ENCODE results near the gene C1RL.

Gene C1RL

GRCh38 chr12:7091171-7091570 is 17.8 kb downstream of the C1RL start:
- DNase-seq, result no peak

DNA sequence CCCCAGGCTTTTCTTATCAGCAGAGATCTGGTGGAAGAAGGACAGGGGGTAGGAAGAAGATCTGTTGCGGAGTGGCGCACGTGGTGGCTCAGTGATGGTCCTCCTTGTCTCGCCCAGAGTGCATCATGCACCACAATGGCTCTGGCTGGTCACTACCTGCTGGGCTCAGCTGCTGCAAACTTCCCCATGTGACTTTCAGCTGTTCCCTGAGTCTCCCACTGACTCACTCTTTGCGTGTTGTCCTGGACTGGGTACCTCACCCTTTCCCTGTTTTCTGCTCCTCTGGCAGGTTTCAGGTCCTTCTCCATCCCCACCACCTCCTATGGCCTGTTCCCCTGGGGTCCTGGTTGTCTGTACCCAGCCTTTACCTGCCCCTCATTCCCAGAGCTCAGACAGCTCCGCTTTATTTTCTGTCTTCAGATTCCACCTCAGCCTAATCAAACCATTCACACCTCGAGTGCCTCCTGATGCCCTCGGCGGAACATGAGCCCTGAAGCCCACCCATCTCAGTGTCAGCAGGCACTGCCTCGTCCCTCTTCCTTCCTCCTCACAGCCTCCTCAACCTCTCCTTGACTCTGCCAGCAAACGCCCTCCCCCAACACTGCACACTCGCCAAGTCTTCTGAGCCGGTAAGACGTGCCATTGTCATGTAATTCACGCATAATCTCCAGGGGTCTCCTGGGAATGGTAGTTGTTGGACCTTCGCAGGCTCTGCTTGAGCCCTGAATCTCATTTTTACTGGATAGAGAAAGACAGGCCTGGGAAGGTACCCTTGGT is 18.6 kb downstream of the C1RL start:
- no peak for DNase-seq

- DNase-seq, result no peak
These were observed 19.7 kb downstream of the C1RL start for GRCh38 chr12:7089196-7089871.

DNA sequence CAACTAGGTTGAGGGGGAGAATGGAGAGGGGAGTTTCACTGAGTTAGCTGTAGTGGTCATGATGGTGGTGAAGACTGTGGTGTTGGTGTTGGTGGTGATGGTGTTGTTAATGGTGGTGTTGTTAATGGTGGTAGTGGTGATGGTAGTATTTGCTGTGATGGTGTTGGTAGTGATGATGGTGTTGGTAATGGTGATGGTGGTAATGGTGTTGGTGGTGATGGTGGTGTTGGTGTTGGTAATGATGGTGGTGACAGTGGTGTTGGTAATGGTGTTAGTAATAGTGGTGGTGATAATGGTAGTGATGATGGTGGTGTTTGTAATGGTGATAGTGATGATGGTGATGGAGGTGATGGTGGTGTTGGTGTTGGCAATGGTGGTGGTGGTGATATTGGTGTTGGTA is 25.9 kb downstream of the C1RL start:
- DNase-seq, result no peak

DNA sequence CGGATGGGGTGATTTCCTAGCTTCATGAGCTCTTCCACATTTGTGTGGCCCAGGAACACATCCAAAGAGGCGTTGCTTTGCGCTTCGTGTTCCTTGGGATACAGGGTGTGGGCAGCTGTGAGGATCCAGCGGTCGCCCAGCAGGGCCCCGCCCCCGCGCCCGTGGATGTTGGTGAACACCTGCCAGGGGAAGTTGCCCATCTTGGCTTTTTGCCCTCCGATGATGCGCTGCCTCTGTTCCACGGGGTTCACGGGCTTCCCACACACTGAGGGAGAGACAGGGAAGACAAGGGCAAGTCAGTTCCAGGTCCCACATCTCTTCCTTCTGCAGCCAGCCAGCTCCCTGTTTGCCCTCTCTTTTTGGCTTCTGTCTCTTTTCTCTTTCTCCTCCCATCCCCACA is 28.0 kb downstream of the C1RL start:
- DNase-seq, result no peak

GRCh38 chr12:7079826-7080125 is 29.2 kb downstream of the C1RL start:
- DNase-seq, result no peak

- DNase-seq, result no peak
These were observed 30.9 kb downstream of the C1RL start for GRCh38 chr12:7078163-7078562.

GRCh38 chr12:7076493-7076892 is 32.5 kb downstream of the C1RL start:
- DNase-seq, result no peak

- no peak for DNase-seq
These were observed 33.1 kb downstream of the C1RL start for GRCh38 chr12:7075939-7076338.

- no peak for DNase-seq
These were observed 33.5 kb downstream of the C1RL start for GRCh38 chr12:7075518-7075917.

GRCh38 chr12:7073946-7074345 is 35.1 kb downstream of the C1RL start:
- DNase-seq, result no peak

DNA sequence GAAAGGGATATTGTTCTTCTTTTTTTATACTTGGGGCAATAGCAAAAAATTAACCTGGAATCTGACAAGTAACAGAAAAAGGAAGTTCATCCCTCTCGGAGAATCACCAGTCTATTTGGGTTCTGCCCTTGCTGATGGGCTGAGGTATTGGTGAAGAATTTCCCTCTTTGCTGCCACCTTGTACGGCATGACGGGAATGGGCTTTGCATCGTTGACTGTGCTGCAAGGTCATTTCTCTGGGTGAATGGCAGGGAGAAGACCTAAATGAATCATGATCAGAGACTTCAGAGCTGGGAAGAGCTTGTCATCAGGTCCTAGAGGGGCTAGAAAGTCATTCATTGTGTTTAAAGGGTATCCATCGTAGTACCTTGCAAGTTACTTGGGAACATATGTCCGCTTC is 36.5 kb downstream of the C1RL start:
- no peak for DNase-seq

DNA sequence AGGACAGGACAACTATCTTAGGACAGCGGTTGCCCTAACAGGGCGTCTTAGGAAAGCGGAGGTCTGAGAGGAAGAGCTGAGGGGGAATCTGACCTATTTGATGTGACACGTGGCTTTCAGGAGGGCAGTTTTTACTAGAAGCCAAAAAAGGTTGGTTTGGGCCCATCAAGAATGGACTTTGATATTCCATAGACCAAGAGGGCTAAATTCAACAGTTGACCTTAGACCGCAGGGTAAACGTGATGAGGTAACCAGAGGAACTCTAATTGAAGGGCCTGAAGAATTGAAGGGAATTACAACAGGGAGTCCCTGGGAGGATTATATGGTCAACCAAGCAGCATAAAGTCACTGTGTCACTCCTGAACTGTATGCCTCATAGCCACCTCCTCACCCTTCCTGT is 37.0 kb downstream of the C1RL start:
- no peak for DNase-seq

DNA sequence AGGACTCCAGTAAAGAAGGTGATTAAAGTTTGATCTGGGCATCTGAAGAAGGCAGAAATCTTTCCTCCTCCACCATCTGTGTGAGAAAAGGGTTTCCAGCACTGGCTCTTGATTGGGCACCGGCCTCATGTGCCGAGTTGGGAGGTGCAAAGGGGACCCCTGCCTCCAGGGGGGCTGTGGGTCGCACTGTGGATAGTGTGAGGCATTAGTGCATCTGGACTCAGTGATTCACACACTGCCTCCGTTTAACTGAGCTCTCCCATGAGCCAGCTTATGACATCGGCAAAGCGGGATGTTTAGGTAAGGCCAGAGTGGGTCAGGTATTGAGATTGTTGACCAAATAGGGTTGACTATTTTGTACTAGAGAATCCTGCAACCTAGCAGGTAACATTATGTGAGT is 39.6 kb downstream of the C1RL start:
- DNase-seq, result no peak

DNA sequence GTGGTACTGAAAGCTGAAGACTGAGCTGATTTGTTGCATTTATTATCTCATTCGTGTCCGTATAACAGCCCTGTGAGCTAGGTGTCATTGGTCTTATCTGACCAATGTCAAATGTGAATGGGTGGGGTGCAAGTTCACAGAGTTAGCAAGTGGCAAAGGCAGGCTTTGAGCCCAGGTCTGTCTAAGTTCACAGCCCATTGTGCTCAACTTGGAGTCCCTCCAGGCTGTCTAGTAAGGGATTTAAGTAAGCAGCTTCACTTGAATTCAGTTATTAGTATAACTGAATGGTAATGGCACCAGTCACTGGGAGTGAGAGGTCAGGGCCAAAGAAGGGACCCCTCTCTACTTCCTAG is 40.0 kb downstream of the C1RL start:
- no peak for DNase-seq

DNA sequence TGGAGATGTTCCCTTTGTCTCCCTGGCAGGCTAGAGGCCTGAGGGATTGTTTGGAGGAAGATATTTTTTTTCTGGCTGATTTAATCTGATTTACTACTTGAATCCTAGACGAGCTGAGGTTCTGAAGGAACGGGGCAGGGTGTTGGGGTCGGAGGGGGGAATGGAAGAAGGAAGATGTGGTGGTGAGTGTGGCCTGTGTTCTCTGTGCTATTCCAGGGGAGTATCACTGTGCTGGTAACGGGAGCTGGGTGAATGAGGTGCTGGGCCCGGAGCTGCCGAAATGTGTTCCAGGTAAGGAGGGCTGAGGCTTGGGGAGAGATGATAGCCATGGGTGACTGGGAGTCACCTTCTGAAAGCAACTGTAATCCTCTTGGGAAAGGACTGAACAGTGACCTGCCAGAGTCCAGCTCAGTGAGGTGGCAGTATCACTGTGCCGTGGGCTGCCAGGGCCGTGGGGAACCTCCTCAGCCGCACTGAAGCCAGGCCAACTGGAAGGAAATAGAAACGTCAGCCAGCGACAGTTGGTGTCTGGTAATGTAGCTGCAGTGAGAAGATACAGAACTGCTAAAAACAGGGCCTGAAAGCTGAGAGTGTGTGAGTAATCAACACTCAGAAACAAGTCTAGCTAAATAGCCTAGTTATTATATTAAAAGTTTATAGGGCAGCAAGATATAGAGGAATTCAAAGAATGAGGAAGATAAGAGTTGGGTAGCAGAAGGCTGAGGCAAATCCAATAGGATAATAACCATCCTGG is 40.6 kb downstream of the C1RL start:
- no peak for DNase-seq

- DNase-seq, result no peak
These were observed 41.9 kb downstream of the C1RL start for GRCh38 chr12:7067096-7067495.

DNA sequence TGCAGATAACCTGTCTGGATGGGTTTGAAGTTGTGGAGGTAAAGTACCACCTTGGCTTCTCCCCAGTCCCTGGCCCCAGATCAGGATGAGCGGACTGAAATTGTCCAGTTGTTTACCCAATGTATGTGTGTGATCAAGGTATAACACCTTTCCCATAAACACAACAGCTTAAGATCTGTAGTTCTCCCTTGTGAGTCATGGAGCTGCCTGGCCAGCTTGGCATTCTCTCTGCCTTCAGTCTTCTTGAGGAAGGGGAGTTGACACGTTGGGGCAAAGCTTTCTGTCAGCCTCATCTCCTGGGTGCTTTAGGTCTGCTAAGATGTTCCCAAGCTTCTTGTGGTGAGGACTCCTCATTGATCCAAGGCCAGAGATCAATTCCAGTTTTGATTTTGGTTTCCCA is 42.4 kb downstream of the C1RL start:
- no peak for DNase-seq

DNA sequence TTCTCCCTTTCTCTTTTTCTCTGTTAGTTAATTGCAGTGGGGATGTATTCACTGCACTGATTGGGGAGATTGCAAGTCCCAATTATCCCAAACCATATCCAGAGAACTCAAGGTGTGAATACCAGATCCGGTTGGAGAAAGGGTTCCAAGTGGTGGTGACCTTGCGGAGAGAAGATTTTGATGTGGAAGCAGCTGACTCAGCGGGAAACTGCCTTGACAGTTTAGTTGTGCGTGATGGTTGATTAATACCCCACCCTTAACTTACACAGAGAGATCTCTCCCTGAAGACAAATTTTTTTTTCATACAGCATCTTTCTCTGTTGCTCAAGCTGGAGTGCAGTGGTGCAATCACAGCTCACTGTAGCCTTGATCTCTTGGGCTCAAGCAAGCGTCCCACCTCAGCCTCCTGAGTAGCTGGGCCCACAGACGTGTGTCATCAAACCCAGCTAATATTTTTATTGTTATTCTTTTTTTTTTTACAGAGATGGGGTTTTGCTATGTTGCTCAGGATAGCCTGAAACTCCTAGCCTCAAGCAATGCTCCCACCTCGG is 43.9 kb downstream of the C1RL start:
- no peak for DNase-seq

DNA sequence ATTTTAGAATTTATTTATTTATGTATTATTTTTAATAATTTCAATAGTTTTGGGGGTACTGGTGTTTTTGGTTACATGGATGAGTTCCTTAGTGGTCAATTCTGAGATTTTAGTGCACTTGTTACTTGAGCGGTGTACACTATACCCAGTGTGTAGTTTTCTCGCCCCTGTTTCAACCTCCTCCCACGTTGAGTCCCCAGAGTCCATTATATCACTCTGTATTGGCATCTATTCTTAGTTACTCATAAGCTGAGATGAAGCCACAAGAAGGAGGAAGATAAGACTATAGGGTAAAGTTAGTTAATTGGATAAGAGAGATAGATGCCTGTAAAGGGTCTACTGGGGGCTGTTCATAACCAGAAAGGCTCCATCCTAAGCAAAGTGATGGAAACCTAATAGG is 44.5 kb downstream of the C1RL start:
- no peak for DNase-seq

GRCh38 chr12:7061596-7061995 is 47.4 kb downstream of the C1RL start:
- no peak for DNase-seq

DNA sequence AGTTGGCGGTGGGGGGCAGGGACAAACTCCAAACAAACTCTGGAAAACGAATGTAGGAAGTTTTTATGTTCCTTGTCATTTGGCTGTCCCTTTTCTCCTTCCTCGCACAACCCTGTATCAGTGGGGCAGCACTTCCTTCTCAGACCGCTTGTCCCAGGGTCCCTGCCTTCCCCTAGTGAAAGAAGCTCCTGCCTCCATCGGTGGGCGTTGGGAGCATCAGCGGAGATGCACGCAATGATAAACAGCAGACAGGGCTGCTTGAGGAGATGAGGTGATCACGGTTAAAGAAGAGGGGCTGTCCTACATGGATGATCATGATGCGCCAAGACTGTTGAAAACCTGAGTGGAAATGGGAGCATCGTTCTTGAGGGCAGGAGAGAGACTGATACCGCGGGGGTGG is 47.9 kb downstream of the C1RL start:
- no peak for DNase-seq

- no peak for DNase-seq
These were observed 48.6 kb downstream of the C1RL start, which contains the start of gene C1S for GRCh38 chr12:7060353-7060954. TSS of gene C1S (plus strand) at chr12:7060718. CDS start at chr12:7061913, 1,195 bp downstream.

- no peak for DNase-seq
These were observed 49.2 kb downstream of the C1RL start for GRCh38 chr12:7059780-7060179.
